HG02973 (cell line): ENCODE measurements around the gene AP2A1.
"Not testable (repeated sequence)": the region's sequence is repeated elsewhere in the genome, so short reads cannot be mapped to it uniquely, and the experiment has no call there.

Experiments
- ATAC-seq: cut with Tn5 transposase; IDR thresholded peaks from one replicate; pipeline ENCODE4 v1.9.1; 2021; ENCODE audit warnings: moderate library complexity; ENCODE audit not compliant: unreplicated experiment

AP2A1 gene

GRCh38 chr19:49766930-49767299 is at the start of gene AP2A1:
Gene AP2A1, plus strand, starts transcription at chr19:49767001. Its CDS starts 133 bp downstream, at chr19:49767134.
- no peak for ATAC-seq

- ATAC-seq, result no peak
Measured at GRCh38 chr19:49718511-49718910, 48.3 kb upstream of the AP2A1 start.

GRCh38 chr19:49718991-49719390 is 47.8 kb upstream of the AP2A1 start:
- no peak for ATAC-seq

GRCh38 chr19:49719420-49719819 is 47.4 kb upstream of the AP2A1 start:
- ATAC-seq, result not testable (repeated sequence)

- no peak for ATAC-seq
Measured at GRCh38 chr19:49727217-49728030, 39.4 kb upstream of the AP2A1 start.

GRCh38 chr19:49730166-49730565 is 36.6 kb upstream of the AP2A1 start:
- ATAC-seq, result no peak

- ATAC-seq, result no peak
Measured at GRCh38 chr19:49738268-49738667, 28.5 kb upstream of the AP2A1 start.

- no peak for ATAC-seq
Measured at GRCh38 chr19:49739098-49739497, 27.7 kb upstream of the AP2A1 start.

- no peak for ATAC-seq
Measured at GRCh38 chr19:49739933-49740332, 26.9 kb upstream of the AP2A1 start.

- no peak for ATAC-seq
Measured at GRCh38 chr19:49741210-49741844, 25.5 kb upstream of the AP2A1 start.

- no peak for ATAC-seq
Measured at GRCh38 chr19:49744946-49745381, 21.8 kb upstream of the AP2A1 start.

- no peak for ATAC-seq
Measured at GRCh38 chr19:49746206-49746958, 20.4 kb upstream of the AP2A1 start.

- no peak for ATAC-seq
Measured at GRCh38 chr19:49749055-49749716, 17.6 kb upstream of the AP2A1 start.

GRCh38 chr19:49749771-49750170 is 17.0 kb upstream of the AP2A1 start:
- ATAC-seq, result no peak

GRCh38 chr19:49752701-49753100 is 14.1 kb upstream of the AP2A1 start:
- no peak for ATAC-seq

GRCh38 chr19:49755956-49756355 is 10.8 kb upstream of the AP2A1 start:
- ATAC-seq, result no peak

- no peak for ATAC-seq
Measured at GRCh38 chr19:49758292-49758691, 8.5 kb upstream of the AP2A1 start.

GRCh38 chr19:49761249-49761624 is 5.6 kb upstream of the AP2A1 start:
- ATAC-seq, result no peak

GRCh38 chr19:49761625-49762311 is 5.0 kb upstream of the AP2A1 start:
- ATAC-seq, result no peak

GRCh38 chr19:49763230-49763629 is 3.6 kb upstream of the AP2A1 start, which contains the start of gene TSKS:
Gene TSKS, minus strand, starts transcription at chr19:49763306. Its CDS starts 59 bp downstream, at chr19:49763247.
- no peak for ATAC-seq
